HK-2 (cell line): ENCODE data around the gene TMTC2.
"Not testable (repeated sequence)": the region's sequence is repeated elsewhere in the genome, so short reads cannot be mapped to it uniquely, and the experiment has no call there.

ENCODE experiments used
- DNase-seq: peaks from one replicate; pipeline ENCODE4 v3.0.0-alpha.2; 2018; ENCODE audit not compliant: unreplicated experiment

The TMTC2 gene

GRCh38 chr12:82788594-82788993 lies 101.9 kb downstream of the TMTC2 start:
- no peak for DNase-seq

GRCh38 chr12:82789674-82790073 lies 103.0 kb downstream of the TMTC2 start:
- no peak for DNase-seq

- DNase-seq = no peak
Observed at GRCh38 chr12:82793751-82794281, 107.1 kb downstream of the TMTC2 start.

GRCh38 chr12:82797480-82797879 lies 110.8 kb downstream of the TMTC2 start:
- no peak for DNase-seq

GRCh38 chr12:82800185-82800584 lies 113.5 kb downstream of the TMTC2 start:
- DNase-seq = no peak

- no peak for DNase-seq
Observed at GRCh38 chr12:82801951-82802610, 115.4 kb downstream of the TMTC2 start.

- no peak for DNase-seq
Observed at GRCh38 chr12:82803201-82803600, 116.5 kb downstream of the TMTC2 start.

GRCh38 chr12:82804601-82805000 lies 117.9 kb downstream of the TMTC2 start:
- no peak for DNase-seq

GRCh38 chr12:82805004-82805403 lies 118.3 kb downstream of the TMTC2 start:
- DNase-seq = not testable (repeated sequence)

GRCh38 chr12:82805812-82806497 lies 119.2 kb downstream of the TMTC2 start:
- DNase-seq = no peak

GRCh38 chr12:82807132-82807737 lies 120.5 kb downstream of the TMTC2 start:
- no peak for DNase-seq

GRCh38 chr12:82810568-82810967 lies 123.9 kb downstream of the TMTC2 start:
- no peak for DNase-seq

- no peak for DNase-seq
Observed at GRCh38 chr12:82817368-82817767, 130.7 kb downstream of the TMTC2 start.

- no peak for DNase-seq
Observed at GRCh38 chr12:82818271-82819035, 131.7 kb downstream of the TMTC2 start.

GRCh38 chr12:82826505-82826904 lies 139.8 kb downstream of the TMTC2 start:
- DNase-seq = no peak

GRCh38 chr12:82832096-82832495 lies 145.4 kb downstream of the TMTC2 start:
- DNase-seq = no peak

- DNase-seq = no peak
Observed at GRCh38 chr12:82832981-82833380, 146.3 kb downstream of the TMTC2 start.

GRCh38 chr12:82833481-82833880 lies 146.8 kb downstream of the TMTC2 start:
- DNase-seq = no peak

GRCh38 chr12:82835217-82835616 lies 148.5 kb downstream of the TMTC2 start:
- DNase-seq = no peak

- DNase-seq = no peak
Observed at GRCh38 chr12:82838131-82838551, 151.4 kb downstream of the TMTC2 start.

- DNase-seq = no peak
Observed at GRCh38 chr12:82838827-82839226, 152.1 kb downstream of the TMTC2 start.

- no peak for DNase-seq
Observed at GRCh38 chr12:82839796-82840195, 153.1 kb downstream of the TMTC2 start.
